Tibial nerve (tissue), 4 donors: ENCODE measurements around the gene SLC66A2. TPM values are rescaled to one million over a fixed set of nuclear protein-coding genes. Genes with fewer than 3 reads are reported as not detected.

ENCODE experiments used
- DNase-seq, 2 donors: peaks; one replicate each; pipeline ENCODE4 v3.0.0-alpha.2; 2019; ENCODE audit warnings: low spot score in 2 of 2
- H3K27ac ChIP-seq, 4 donors: fragments of 200-600 bp; sonication (generic) in 3 of 4; one replicate each; pipeline ENCODE4 v1.5.1; 2017 to 2019; ENCODE audit warnings: mild to moderate bottlenecking in 1 of 4
- H3K27me3 ChIP-seq, 2 donors: fragments of 200-600 bp; sonication (generic) in 1 of 2; one replicate each; pipeline versions ENCODE4 v1.5.1 to v1.6.0; 2017 to 2019
- H3K36me3 ChIP-seq, 3 donors: fragments of 200-600 bp; sonication (generic); one replicate each; pipeline ENCODE4 v1.5.1; 2018 to 2019
- H3K4me1 ChIP-seq, 4 donors: fragments of 200-600 bp; sonication (generic) in 3 of 4; one replicate each; pipeline ENCODE4 v1.5.1; 2017 to 2019
- H3K4me3 ChIP-seq, 4 donors: fragments of 200-600 bp; sonication (generic) in 3 of 4; one replicate each; pipeline ENCODE4 v1.5.1; 2017 to 2019; ENCODE audit warnings: mild to moderate bottlenecking in 1 of 4, moderate library complexity in 1 of 4
- H3K9me3 ChIP-seq, 4 donors: fragments of 200-600 bp; sonication (generic) in 3 of 4; one replicate each; pipeline ENCODE4 v1.5.1; 2017 to 2019
- EP300 ChIP-seq, 2 donors: sonication (generic); formaldehyde crosslinking; IDR thresholded peaks; one replicate each; pipeline ENCODE4 v1.6.1; 2017; ENCODE audit warnings: antibody characterized with exemption in 2 of 2, mild to moderate bottlenecking in 1 of 2
- POLR2A ChIP-seq, 2 donors: fragments of 450-650 bp; IDR thresholded peaks; one replicate each; pipeline ENCODE4 v1.6.1; 2017; ENCODE audit warnings: antibody characterized with exemption in 2 of 2, mild to moderate bottlenecking in 2 of 2, moderate library complexity in 2 of 2
- WGBS, 2 donors: methylation state at CpG; one replicate each; pipeline ENCODE4 v1.1.5; 2018; 5-methylcytosine and 5-hydroxymethylcytosine counted together
- total RNA-seq, 4 donors: library from RNA; depleted of rRNA; stranded (reverse); fragments of >200 nt; gene quantifications; one replicate each; pipeline ENCODE4 v1.1.0, GENCODE V29; 2016
- TF ChIP-seq, protein P1 (sequence below), 5 experiments: fragments of 200-600 bp in 3 of 5; fragments of 450-650 bp in 2 of 5; sonication (generic) in 3 of 5; IDR thresholded peaks; one replicate each; pipeline ENCODE4 v1.5.1; 2016 to 2019; ENCODE audit warnings: antibody characterized with exemption in 5 of 5, mild to moderate bottlenecking in 3 of 5, moderate library complexity in 2 of 5

Gene SLC66A2
- total RNA-seq, 4 donors from 2014 or later, result 112 to 361 (median 222) TPM

DNA sequence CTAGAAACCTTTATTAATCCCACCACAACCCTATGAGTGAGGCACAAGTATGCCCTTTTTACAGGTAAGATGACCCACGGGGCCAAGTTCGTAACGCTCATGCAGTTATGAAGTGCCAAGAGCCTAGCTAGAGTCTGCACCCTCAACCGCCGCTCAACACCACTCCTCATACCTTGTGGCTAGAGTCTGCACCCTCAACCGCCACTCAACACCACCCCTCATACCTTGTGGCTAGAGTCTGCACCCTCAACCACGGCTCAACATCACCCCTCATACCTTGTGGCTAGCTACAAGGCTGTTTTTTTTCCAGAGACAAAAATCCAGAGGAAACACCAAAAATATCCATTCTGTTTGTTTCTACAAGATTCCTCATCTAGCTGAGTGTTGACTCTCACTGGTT lies 32.3 kb upstream of the SLC66A2 start:
- 90 to 94% methylated on average over 7 of the region's 7 CpGs for WGBS, 2 donors

DNA sequence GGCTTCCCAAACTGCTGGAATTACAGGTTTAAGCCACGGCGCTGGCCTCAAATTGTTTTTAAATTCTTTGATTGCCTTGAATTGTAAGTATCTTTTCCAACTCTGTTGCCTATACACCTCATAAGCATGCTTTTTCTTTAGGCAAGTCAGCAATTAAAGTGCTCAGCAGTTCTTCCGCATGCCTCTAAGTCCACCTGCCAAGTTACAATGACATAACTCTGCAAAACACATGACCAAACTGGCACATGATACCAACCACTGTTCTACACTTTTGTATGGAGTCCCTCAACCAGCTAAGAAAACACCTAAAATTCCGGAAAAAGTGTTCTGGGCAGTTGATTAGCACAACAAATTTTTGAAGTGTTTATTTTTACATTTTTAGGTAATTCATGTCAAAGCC lies 31.8 kb upstream of the SLC66A2 start:
- peak overlapping the region in 1 of 4 donors; percentile 8 for H3K27ac ChIP-seq
- H3K9me3 ChIP-seq, result no peaks in the 10 kb centered on the region
- TF ChIP-seq, protein P1, sequence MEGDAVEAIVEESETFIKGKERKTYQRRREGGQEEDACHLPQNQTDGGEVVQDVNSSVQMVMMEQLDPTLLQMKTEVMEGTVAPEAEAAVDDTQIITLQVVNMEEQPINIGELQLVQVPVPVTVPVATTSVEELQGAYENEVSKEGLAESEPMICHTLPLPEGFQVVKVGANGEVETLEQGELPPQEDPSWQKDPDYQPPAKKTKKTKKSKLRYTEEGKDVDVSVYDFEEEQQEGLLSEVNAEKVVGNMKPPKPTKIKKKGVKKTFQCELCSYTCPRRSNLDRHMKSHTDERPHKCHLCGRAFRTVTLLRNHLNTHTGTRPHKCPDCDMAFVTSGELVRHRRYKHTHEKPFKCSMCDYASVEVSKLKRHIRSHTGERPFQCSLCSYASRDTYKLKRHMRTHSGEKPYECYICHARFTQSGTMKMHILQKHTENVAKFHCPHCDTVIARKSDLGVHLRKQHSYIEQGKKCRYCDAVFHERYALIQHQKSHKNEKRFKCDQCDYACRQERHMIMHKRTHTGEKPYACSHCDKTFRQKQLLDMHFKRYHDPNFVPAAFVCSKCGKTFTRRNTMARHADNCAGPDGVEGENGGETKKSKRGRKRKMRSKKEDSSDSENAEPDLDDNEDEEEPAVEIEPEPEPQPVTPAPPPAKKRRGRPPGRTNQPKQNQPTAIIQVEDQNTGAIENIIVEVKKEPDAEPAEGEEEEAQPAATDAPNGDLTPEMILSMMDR (IDR thresholded peaks at IDR 0.05), result no peak
- TF ChIP-seq EP300 (IDR thresholded peaks at IDR 0.05) (no peak), POLR2A (IDR thresholded peaks at IDR 0.05) (no peak)
- no peak for DNase-seq
- H3K4me3 ChIP-seq, result no peak overlapping the region
- no peaks in the 10 kb centered on the region for H3K27me3 ChIP-seq
- H3K4me1 ChIP-seq, result peaks cover 0 to 55% (median 11%) of the 10 kb centered on the region in 4 donors
- 86 to 87% methylated on average over 4 of the region's 4 CpGs for WGBS, 2 donors
- peaks cover 0 to 31% (median 0%) of the 10 kb centered on the region in 3 donors for H3K36me3 ChIP-seq

More for the DNA sequence above, 32.3 kb upstream of the SLC66A2 start:
- H3K4me3 ChIP-seq, result no peak overlapping the region
- no peak for TF ChIP-seq POLR2A (IDR thresholded peaks at IDR 0.05)
- TF ChIP-seq EP300 (IDR thresholded peaks at IDR 0.05), result no peak
- TF ChIP-seq, protein P1 (IDR thresholded peaks at IDR 0.05), result no peak
- no peaks in the 10 kb centered on the region for H3K9me3 ChIP-seq
- peaks cover 0 to 55% (median 11%) of the 10 kb centered on the region in 4 donors for H3K4me1 ChIP-seq
- H3K27ac ChIP-seq, result no peak overlapping the region
- DNase-seq, result no peak
- H3K36me3 ChIP-seq, result peaks cover 0 to 30% (median 0%) of the 10 kb centered on the region in 3 donors
- no peaks in the 10 kb centered on the region for H3K27me3 ChIP-seq

DNA sequence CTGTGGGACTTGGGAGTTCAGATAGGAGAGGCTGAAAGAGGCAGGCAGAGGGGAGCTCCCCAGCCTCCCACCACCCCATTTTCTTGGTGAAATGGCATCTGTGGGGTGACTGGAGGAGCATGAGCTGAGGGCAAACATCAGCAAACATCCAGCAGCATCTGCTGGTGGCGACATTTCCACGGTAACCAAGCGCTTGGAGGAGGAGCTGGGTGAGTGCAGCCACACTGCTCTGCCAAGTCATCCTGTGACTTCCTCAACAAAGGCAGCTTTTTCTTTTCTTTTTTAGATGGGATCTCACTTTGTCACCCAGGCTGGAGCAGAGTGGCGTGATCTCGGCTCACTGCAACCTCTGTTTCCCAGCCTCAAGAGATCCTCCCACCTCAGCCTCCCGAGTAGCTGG lies 31.3 kb upstream of the SLC66A2 start:
- 62 to 67% methylated on average over 6 of the region's 6 CpGs for WGBS, 2 donors
- DNase-seq, result no peak
- Histone ChIP-seq H3K4me1 (peaks cover 0 to 54% (median 11%) of the 10 kb centered on the region in 4 donors), H3K27ac (peak overlapping the region in 2 of 4 donors; percentile 8 to 56), H3K9me3 (no peaks in the 10 kb centered on the region), H3K36me3 (peaks cover 0 to 31% (median 0%) of the 10 kb centered on the region in 3 donors), H3K4me3 (no peak overlapping the region), H3K27me3 (no peaks in the 10 kb centered on the region)
- TF ChIP-seq, protein P1 (IDR thresholded peaks at IDR 0.05), result no peak
- TF ChIP-seq EP300 (IDR thresholded peaks at IDR 0.05), result no peak
- no peak for TF ChIP-seq POLR2A (IDR thresholded peaks at IDR 0.05)

DNA sequence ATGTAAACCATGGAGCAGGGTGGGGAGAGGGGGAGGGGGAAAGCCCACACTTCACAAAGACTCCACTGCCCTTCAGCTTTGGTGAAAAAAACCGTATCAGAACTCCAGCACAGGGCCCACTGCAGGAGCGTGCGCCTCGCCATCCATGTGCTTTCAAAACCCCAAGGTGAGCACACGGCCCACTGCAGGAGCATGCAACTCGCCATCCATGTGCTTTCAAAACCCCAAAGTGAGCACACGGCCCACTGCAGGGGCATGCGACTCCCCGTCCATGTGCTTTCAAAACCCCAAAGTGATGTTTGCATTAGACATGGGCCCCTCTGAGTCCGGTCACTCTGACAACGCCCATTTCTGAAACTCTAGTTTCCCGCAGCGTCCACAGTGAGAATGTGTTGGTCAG lies 29.1 kb upstream of the SLC66A2 start:
- no peak for DNase-seq
- H3K36me3 ChIP-seq, result peaks cover 0 to 36% (median 0%) of the 10 kb centered on the region in 3 donors
- 74 to 85% methylated on average over 13 of the region's 13 CpGs for WGBS, 2 donors
- peaks cover 0 to 33% (median 0%) of the 10 kb centered on the region in 4 donors for H3K4me1 ChIP-seq
- TF ChIP-seq, protein P1 (IDR thresholded peaks at IDR 0.05), result no peak
- TF ChIP-seq EP300 (IDR thresholded peaks at IDR 0.05) (no peak), POLR2A (IDR thresholded peaks at IDR 0.05) (no peak)
- no peaks in the 10 kb centered on the region for H3K27me3 ChIP-seq
- no peak overlapping the region for H3K4me3 ChIP-seq
- H3K9me3 ChIP-seq, result no peaks in the 10 kb centered on the region
- H3K27ac ChIP-seq, result no peak overlapping the region

DNA sequence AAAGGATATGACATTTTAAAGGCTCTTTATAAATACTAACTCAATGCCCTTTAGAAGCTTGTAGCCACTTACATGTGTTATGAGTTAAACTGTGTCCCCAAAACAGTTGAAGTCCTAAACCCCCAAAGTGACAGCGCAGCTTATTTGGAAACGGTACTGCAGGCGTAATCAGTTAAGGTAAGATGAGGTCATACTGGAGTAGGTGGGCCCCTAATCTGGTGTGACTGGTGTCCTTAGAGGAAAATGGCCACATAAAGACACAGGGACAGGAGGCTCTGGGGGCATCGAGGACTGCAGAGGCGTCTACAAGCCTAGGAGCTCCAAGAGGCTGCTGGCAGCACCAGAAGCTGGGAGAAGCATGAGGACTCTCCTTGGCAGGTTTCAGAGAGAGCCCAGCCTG lies 28.4 kb upstream of the SLC66A2 start:
- Histone ChIP-seq H3K4me1 (peaks cover 0 to 28% (median 0%) of the 10 kb centered on the region in 4 donors), H3K36me3 (peaks cover 0 to 38% (median 0%) of the 10 kb centered on the region in 3 donors), H3K9me3 (no peaks in the 10 kb centered on the region), H3K4me3 (no peak overlapping the region), H3K27me3 (no peaks in the 10 kb centered on the region), H3K27ac (no peak overlapping the region)
- TF ChIP-seq, protein P1 (IDR thresholded peaks at IDR 0.05), result no peak
- TF ChIP-seq POLR2A (IDR thresholded peaks at IDR 0.05) (no peak), EP300 (IDR thresholded peaks at IDR 0.05) (no peak)
- no peak for DNase-seq
- WGBS, 2 donors, result 88 to 93% methylated on average over 5 of the region's 5 CpGs
